Transverse colon (tissue), 4 donors: ENCODE data around the gene VRK2.

Source experiments
- CTCF ChIP-seq, 5 experiments: fragments of 200-600 bp in 3 of 5; fragments of 450-650 bp in 2 of 5; sonication (generic) in 3 of 5; IDR thresholded peaks; 1 replicate in 2 of 5; 2 replicates in 3 of 5; pipeline ENCODE4 v1.5.1; 2016 to 2017; ENCODE audit warnings: antibody characterized with exemption in 5 of 5, inconsistent platforms in 3 of 5, mild to moderate bottlenecking in 2 of 5, moderate library complexity in 1 of 5
- POLR2AphosphoS5 ChIP-seq, 3 donors: sonication (generic); formaldehyde crosslinking; IDR thresholded peaks; one replicate each; pipeline ENCODE4 v1.6.1; 2016; ENCODE audit warnings: antibody characterized with exemption in 3 of 3

- no peak for TF ChIP-seq POLR2AphosphoS5 (IDR thresholded peaks at IDR 0.05)
- TF ChIP-seq CTCF (IDR thresholded peaks at IDR 0.05) = no peak
Measured at GRCh38 chr2:58010599-58010998, 36.0 kb upstream of the VRK2 start.
